ENCODE data around the gene MUC7. TPM values are rescaled to one million over a fixed set of nuclear protein-coding genes. Genes with fewer than 3 reads are reported as not detected.

Gene MUC7
- total RNA-seq, 4 donors from 2014 or later: not detected

GRCh38 chr4:70531981-70532380 is 60.0 kb downstream of the MUC7 start:
- Histone ChIP-seq H3K36me3 (no peaks in the 10 kb centered on the region), H3K9me3 (no peaks in the 10 kb centered on the region), H3K27me3 (no peaks in the 10 kb centered on the region), H3K4me3 (no peak overlapping the region), H3K27ac (no peak overlapping the region), H3K4me1 (no peaks in the 10 kb centered on the region)
- 72 to 82% methylated on average over 2 of the region's 2 CpGs for whole genome bisulfite sequencing, 2 donors
- DNase-seq: no peak
- TF ChIP-seq CTCF (IDR thresholded peaks at IDR 0.05) (peak in 1 of 6 experiments; percentile 31), POLR2A (IDR thresholded peaks at IDR 0.05) (no peak)
- intact Hi-C loops (cut with DNase I): no loop called here

Other genes with a start within 250 kb of the MUC7 start
- 1 to 10 TPM in 1 of 4 donors, not detected in 3; 5.7 TPM for gene FDCSP, start 246.1 kb upstream of the MUC7 start, total RNA-seq
- not detected for gene CSN3, start 229.6 kb upstream of the MUC7 start, total RNA-seq
- not detected for gene CABS1, start 137.2 kb upstream of the MUC7 start, total RNA-seq
- gene SMR3A, start 111.4 kb upstream of the MUC7 start, total RNA-seq: not detected
- gene SMR3B, start 89.1 kb upstream of the MUC7 start, total RNA-seq: not detected
- not detected for gene OPRPN, start 74.3 kb upstream of the MUC7 start, total RNA-seq
- gene AMTN, start 46.4 kb downstream of the MUC7 start, total RNA-seq: 1 to 10 TPM in 1 of 4 donors, under 1 TPM in 1, not detected in 2; 0.79 to 1.2 TPM
- not detected for gene AMBN, start 120.1 kb downstream of the MUC7 start, total RNA-seq
- not detected for gene ENAM, start 156.5 kb downstream of the MUC7 start, total RNA-seq
- gene JCHAIN, start 194.3 kb downstream of the MUC7 start, total RNA-seq: 100 to 1,000 TPM in 1 of 4 donors, 10 to 100 TPM in 1, 1 to 10 TPM in 1, not detected in 1; 2.0 to 138 (median 29.0) TPM
- 10 to 100 TPM; 16.0 to 29.8 (median 24.4) TPM for gene UTP3, start 216.3 kb downstream of the MUC7 start, total RNA-seq
- 10 to 100 TPM; 30.4 to 63.9 (median 42.4) TPM for gene RUFY3, start 249.8 kb downstream of the MUC7 start, total RNA-seq

All from esophagus squamous epithelium (tissue), 5 donors.